GM21423 (cell line): ENCODE results near the gene CDKL1.

ENCODE experiments used
- ATAC-seq: cut with Tn5 transposase; IDR thresholded peaks from one replicate; pipeline ENCODE4 v1.9.1; 2021; ENCODE audit warnings: mild to moderate bottlenecking, moderate library complexity; ENCODE audit not compliant: unreplicated experiment

The CDKL1 gene

DNA sequence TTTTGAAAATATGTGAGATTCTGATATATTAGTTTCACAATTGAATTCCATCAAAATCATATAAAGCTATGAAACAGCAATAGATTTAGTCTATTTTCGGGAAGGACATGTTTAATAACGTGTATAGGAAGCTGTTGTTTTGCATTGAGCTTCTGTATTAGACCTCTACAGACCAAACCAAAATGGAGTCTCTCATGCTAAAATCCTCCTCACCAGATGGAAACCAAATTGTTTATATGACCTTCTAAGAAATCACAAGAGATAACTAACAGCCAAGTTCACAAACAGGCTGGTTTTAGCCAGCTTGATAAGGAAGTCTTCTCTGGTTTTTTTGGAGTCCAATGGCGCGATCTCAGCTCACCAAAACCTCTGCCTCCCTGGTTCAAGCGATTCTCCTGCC, 108.5 kb downstream of the CDKL1 start:
- no peak for ATAC-seq

DNA sequence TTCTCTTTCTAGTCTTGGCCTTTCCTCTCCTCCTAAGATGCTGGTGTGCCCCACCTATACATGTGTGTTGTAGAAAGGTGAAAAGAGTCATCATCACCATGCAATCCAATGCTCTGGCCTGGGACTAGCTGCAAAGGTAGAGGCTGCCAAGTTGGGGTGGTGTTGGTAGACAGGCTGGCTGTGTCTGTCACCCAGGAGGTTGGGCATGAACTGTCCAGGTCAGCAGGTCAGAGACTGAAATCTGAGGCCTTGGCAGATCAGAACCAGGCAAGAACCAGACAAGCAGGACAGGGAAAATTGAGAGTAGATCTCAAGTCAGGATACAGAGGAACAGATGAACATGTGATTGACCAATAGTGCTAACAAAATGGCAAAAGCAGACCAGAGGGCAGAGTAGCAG, 110.8 kb downstream of the CDKL1 start:
- ATAC-seq = no peak
